Posterior cingulate gyrus (tissue), 11 donors: ENCODE results near the gene ALPK1.

Source experiments
- DNase-seq, 10 donors: peaks; one replicate each; pipeline versions ENCODE4 v3.0.0 to v3.0.0-alpha.2; 2020 to 2021; ENCODE audit warnings: mixed read lengths in 3 of 10
- intact Hi-C: fragments of 100-400 bp; cut with DNase I; formaldehyde crosslinking; loops from one replicate; pipeline ENCODE4 v1.15.1; 2023

ALPK1 gene

DNA sequence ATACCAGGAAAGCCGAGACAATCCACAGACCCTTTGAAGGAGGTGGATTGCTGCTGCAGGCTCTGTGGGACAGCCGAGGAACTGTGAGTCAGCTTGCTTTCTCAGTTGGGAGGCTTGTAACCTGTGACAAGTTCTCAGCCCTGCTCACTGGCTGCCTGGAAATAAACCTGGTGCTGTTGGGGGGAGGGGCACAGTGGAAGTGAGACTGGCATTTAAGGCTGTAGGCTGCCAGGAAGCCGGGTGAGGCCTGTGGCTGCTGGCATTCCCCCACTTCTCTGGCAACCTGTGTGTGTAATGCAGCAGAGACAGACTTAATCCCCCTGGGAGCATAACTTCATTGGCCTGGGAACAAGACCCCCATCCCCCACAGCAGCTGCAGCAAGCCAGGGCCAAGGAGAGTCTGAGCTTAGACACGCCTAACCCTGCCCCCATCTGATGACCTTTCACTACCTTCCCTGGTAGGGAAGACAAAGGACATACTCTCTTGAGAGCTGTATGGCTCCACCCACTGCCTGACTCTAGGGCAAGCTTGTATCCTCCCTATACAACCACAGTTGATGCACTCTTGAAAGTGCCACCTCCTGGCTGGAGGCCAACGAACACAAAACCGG is 64.1 kb downstream of the ALPK1 start:
- intact Hi-C loops, result no loop called here

DNA sequence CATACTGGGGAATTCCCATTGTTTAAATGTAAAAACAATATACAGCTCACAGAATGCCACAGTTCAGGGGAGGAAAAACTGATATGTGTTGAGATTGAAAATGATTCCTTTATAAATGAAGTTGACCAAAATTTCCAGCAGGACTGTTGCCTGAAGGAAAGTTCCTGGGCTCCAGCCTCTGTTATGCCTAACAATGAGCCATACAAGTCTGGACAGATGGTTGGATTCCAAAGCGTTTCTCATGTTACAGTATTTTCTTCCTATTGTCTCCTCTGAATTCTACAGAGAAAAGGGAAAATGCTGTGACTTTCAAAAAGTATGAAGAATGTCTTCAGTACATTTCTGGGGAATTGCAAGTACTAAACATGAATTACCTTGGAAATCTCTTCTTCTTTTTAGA is 73.3 kb downstream of the ALPK1 start:
- intact Hi-C loops, result no loop called here
- no peak for DNase-seq

More for the DNA sequence above, 64.1 kb downstream of the ALPK1 start:
- DNase-seq, result no peak

DNA sequence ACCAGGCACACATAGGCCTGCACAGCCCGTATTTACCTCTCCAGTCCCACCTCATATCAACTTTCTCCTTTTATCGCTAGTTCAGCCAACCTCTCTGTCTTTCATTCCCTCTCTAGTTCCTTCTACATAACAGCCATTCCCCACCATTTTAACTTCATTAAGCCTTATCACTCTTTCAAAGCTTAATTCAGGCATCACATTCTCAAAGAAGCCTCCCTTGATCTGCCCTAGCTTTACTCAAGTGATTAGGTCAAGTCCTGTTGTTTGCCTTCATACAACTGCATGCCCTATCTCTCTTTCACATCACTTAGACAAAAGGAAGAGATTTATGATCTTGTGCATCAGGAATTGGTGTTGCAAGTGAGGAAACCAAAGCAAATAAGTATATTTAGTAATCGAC is 74.2 kb downstream of the ALPK1 start:
- intact Hi-C loops, result no loop called here
- no peak for DNase-seq

- intact Hi-C loops, result no loop called here
- DNase-seq, result no peak
Measured at GRCh38 chr4:112374850-112375249, 77.7 kb downstream of the ALPK1 start.

- DNase-seq, result no peak
- intact Hi-C loops, result no loop called here
Measured at GRCh38 chr4:112377171-112377570, 80.0 kb downstream of the ALPK1 start.

GRCh38 chr4:112377594-112378242 is 80.5 kb downstream of the ALPK1 start:
- no peak for DNase-seq
- intact Hi-C loops, result no loop called here

DNA sequence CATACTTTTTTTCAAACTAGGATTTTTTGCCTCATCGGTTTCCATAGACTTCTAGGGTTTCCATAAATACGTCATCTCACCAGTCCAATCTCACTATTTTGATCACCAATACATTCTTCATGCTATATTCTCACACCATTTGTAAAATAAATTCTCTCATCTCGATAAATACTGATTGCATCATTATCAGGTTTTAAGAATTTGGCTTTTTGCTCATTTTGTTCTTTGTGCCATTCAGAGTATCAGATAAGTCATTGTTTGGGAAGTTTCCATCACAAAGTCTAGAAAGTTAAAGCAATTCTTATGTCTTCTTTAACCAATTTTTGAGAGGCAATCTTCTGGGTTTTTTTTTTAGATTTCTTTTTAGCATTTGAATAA is 81.1 kb downstream of the ALPK1 start:
- no peak for DNase-seq
- intact Hi-C loops, result no loop called here

- intact Hi-C loops, result no loop called here
- DNase-seq, result no peak
Measured at GRCh38 chr4:112378858-112379257, 81.7 kb downstream of the ALPK1 start.

DNA sequence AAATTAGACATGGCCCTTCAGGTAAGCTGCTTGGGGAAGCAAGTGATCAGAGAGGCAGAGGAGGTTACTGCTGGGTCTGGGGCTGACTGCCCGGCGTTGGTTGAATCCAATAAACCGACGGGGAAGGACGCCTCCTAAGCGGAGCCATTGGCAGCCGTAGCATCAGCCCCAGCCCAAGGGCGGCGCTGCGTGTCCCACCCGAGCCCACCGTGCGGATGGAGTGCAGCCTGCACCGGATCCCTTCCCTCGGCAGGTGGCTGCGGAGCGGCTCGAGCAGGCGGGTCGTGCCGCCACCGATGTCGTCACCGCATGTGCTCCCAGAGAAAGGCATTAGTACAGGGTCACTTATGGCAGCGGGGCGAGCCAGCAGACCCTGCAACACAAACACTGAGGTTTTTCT is 82.1 kb downstream of the ALPK1 start:
- intact Hi-C loops, result no loop called here
- peak in 4 of 10 donors; percentile 13 to 83 (median 72) for DNase-seq

- intact Hi-C loops, result no loop called here
- DNase-seq, result peak in 1 of 10 donors; percentile 62
Measured at GRCh38 chr4:112381996-112382692, 85.0 kb downstream of the ALPK1 start.

GRCh38 chr4:112386071-112386470 is 88.9 kb downstream of the ALPK1 start:
- no peak for DNase-seq
- intact Hi-C loops, result no loop called here

DNA sequence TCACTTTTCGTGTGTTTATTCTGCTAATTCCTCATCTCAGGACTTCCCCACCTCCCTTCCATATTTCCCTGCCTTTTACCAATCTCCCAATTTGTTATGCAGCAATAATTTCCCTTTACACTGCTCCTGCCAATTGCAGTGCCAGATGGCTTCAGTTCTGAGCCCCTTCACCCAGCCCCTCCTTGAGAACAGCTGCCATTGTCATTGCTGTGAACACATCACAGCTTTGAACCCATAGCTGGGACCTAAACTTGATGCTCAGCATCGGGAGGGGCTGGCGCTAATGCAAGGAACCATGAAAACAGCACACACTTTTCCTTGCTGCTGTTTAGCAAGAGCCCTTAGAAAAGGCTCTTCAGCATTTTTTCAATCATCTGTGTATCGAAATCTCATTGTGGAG is 104.9 kb downstream of the ALPK1 start:
- no peak for DNase-seq
- intact Hi-C loops, result no loop called here

DNA sequence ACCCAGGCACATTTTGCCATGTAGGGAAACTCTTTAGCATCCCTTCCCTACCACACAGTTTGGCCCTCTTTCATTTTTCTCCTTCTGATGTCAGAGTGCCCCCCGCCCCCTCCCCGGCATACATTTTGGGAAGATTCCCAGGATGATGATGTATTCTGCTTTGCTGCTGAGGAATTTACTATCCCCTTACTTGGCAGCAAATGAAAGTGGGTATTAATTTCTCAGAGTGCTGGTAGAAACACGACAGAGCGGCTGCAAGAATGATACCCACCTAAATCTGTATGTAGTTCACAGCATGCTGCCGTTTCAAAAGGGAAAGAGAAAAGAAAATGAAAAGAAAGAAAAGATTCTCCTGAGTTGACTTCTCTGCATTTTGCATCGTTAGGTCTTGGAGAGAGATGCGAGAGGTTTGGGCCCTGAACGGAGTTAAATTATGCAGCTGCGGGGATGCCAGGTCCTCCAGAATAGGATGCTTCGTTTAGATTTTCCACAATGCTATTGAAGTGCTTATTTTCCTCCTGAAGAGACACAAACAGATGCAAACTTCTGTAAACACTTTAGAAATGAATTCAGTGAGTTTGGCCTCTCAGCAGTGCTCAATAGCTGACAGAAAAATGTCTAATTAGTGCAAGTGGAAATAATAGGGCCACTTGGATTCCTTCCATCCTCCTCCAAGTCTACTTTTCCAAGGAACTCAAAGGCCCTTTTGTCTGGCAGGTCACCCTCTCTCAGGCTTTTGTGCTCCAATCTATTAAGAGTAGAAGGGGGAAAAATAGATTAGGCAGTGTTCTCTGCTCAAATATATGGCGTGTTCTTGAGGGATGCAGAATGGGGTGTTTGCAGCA is 106.2 kb downstream of the ALPK1 start:
- intact Hi-C loops, result no loop called here

DNA sequence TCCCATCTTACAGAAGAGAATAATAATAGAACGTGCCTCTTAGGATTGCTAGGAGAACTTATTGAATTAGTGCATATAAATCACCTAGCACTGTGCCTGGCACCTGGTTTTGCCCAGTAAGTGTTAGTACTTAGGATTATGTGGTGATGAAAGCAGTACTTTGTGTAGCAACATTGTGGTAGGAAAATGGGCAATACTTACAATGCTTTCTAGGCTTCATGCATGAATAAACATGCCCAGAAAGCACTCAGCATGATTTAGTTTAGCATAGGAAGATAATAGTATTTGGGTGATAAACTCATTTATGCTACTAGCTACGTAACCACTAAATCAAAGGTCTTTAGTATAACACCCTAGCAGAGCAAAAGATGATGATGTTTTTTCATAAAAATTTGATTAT is 113.2 kb downstream of the ALPK1 start:
- intact Hi-C loops, result no loop called here
- no peak for DNase-seq

More for the DNA sequence above, 106.2 kb downstream of the ALPK1 start:
- DNase-seq, result no peak

DNA sequence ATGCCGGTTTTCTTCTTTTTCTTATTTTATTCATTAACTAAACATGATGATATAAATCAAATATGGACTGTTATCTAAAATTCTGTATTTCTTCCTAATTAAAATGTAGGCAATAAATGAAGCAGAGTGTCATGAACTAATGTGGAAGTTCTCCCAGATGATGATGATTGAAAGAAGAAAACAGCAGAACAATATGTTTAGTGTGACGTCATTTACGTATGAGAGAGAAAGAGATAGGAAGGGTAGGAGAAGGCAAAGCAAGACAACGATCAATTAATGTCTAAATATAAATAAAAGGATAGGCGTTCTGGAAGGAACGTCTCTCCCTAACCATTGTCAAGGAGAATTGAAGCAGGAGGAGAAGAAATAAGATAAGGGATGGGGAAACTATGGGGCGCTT is 113.6 kb downstream of the ALPK1 start:
- no peak for DNase-seq
- intact Hi-C loops, result no loop called here

- DNase-seq, result peak in 3 of 10 donors; percentile 15 to 80 (median 73)
- intact Hi-C loops, result no loop called here
Measured at GRCh38 chr4:112411781-112412550, 114.8 kb downstream of the ALPK1 start.

- no peak for DNase-seq
- intact Hi-C loops, result no loop called here
Measured at GRCh38 chr4:112416464-112416863, 119.3 kb downstream of the ALPK1 start.

GRCh38 chr4:112418092-112418491 is 120.9 kb downstream of the ALPK1 start:
- intact Hi-C loops, result no loop called here
- DNase-seq, result no peak

- DNase-seq, result no peak
- intact Hi-C loops, result no loop called here
Measured at GRCh38 chr4:112421911-112422310, 124.7 kb downstream of the ALPK1 start.

GRCh38 chr4:112422644-112423043 is 125.5 kb downstream of the ALPK1 start:
- no peak for DNase-seq
- intact Hi-C loops, result no loop called here
